ENCODE measurements around the gene MAML2. TPM values are rescaled to one million over a fixed set of nuclear protein-coding genes. Genes with fewer than 3 reads are reported as not detected.

The MAML2 gene
- total RNA-seq, 1 experiment from 2014 or later, result 0.11 TPM

DNA sequence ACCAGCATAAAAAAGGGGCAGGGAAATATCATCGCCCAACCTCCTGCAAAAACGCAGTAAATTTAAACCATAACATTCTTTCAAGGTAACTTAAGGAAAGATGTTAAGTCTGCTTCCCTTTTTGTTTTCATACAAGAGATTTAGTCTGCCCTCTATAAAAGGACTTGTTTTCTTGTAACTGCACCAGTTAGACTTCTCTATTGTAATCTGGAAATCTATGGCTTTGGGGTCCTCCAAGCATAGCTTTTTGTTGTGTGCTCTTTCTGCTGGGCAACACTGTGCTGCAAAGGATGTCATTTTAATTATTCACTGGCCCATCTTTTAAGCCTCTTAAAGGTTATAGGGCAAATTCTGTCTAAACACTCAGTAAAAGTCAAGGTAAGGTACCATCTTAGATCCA is 136.0 kb downstream of the MAML2 start:
- H3K4me1 ChIP-seq (ENCODE audit: low read length), result no peaks in the 10 kb centered on the region
- H3K9me2 ChIP-seq (replicated peaks; ENCODE audit: insufficient read depth, low read length), result no peaks in the 10 kb centered on the region
- H3K36me3 ChIP-seq (ENCODE audit: insufficient read depth, low read length), result no peaks in the 10 kb centered on the region
- H2AFZ ChIP-seq (ENCODE audit: low read length), result no peak overlapping the region
- no peaks in the 10 kb centered on the region for H3K9me3 ChIP-seq (ENCODE audit: low read length)
- H3K27ac ChIP-seq (ENCODE audit: low read length), result no peak overlapping the region
- no peak overlapping the region for H3K9ac ChIP-seq (ENCODE audit: low read length)
- no peaks in the 10 kb centered on the region for H3K27me3 ChIP-seq (ENCODE audit: low read length)
- no peaks in the 10 kb centered on the region for H4K20me1 ChIP-seq (ENCODE audit: insufficient read depth, low read depth, low read length)
- no peak overlapping the region for H3K4me3 ChIP-seq (ENCODE audit: low read length)
- DNase-seq, result no peak
- no peak overlapping the region for H3K4me2 ChIP-seq (ENCODE audit: low read depth, low read length, poor library complexity, severe bottlenecking)
- H3K79me2 ChIP-seq (ENCODE audit: low read length), result no peaks in the 10 kb centered on the region

DNA sequence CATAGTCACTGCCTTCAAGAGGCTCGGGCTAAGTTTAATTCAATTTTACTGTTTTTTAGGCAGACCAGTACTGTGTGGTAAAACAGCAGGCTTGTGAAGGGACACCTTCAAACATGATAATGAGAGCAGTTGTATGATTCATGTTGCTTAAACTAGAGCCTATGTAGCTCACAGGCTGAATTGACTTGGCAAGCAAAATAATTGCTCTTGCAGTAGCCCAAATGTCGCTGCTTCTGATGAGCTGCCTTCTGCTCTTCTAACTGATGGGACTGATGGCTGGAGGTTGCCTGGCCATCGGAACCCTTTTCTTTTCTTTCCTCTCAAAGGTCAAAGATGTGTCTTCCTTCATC is 137.6 kb downstream of the MAML2 start:
- DNase-seq, result no peak
- no peaks in the 10 kb centered on the region for H3K9me2 ChIP-seq (replicated peaks; ENCODE audit: insufficient read depth, low read length)
- no peaks in the 10 kb centered on the region for H3K27me3 ChIP-seq (ENCODE audit: low read length)
- no peak overlapping the region for H3K9ac ChIP-seq (ENCODE audit: low read length)
- H2AFZ ChIP-seq (ENCODE audit: low read length), result no peak overlapping the region
- H3K4me2 ChIP-seq (ENCODE audit: low read depth, low read length, poor library complexity, severe bottlenecking), result no peak overlapping the region
- no peaks in the 10 kb centered on the region for H3K4me1 ChIP-seq (ENCODE audit: low read length)
- no peaks in the 10 kb centered on the region for H3K79me2 ChIP-seq (ENCODE audit: low read length)
- H3K27ac ChIP-seq (ENCODE audit: low read length), result no peak overlapping the region
- H3K4me3 ChIP-seq (ENCODE audit: low read length), result no peak overlapping the region
- H3K36me3 ChIP-seq (ENCODE audit: insufficient read depth, low read length), result no peaks in the 10 kb centered on the region
- H4K20me1 ChIP-seq (ENCODE audit: insufficient read depth, low read depth, low read length), result no peaks in the 10 kb centered on the region
- no peaks in the 10 kb centered on the region for H3K9me3 ChIP-seq (ENCODE audit: low read length)

DNA sequence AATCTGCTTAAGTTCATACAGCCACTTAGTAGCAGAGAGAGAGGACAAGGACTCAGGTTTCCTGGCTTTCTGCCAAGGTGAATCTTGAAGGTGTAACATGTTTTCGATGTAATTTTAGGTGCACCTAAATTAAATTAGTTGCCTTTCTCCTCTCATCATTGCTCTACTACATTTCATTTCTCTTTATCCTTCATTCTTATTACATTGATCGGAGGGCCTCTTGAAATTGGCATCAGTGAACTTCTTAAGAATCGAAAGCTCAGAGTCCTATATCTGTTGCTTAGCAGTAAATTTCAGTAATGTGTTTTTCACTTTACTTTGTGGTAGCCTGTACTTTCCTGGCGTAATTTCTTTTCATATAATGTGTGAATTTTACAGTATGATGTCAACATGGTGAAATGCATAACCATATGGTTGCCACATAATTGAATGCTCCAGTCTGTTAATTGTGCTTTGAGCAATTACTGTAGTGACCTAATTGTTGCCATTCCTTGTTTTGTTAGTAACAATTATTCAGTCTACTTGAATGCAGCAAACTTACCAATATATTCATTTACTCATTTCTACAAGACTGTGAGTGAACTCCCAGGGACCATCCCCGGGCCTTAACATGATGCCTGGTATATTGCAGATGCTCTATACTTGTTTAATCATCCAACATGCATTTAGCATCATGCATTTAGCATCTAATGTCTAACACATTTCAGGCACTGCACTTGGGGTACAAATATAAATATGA is 138.1 kb downstream of the MAML2 start:
- no peak for DNase-seq
- Histone ChIP-seq H3K27me3 (ENCODE audit: low read length) (no peaks in the 10 kb centered on the region), H3K27ac (ENCODE audit: low read length) (no peak overlapping the region), H3K9ac (ENCODE audit: low read length) (no peak overlapping the region), H3K79me2 (ENCODE audit: low read length) (no peaks in the 10 kb centered on the region), H2AFZ (ENCODE audit: low read length) (no peak overlapping the region), H3K9me2 (replicated peaks; ENCODE audit: insufficient read depth, low read length) (no peaks in the 10 kb centered on the region), H3K4me2 (ENCODE audit: low read depth, low read length, poor library complexity, severe bottlenecking) (no peak overlapping the region), H3K36me3 (ENCODE audit: insufficient read depth, low read length) (no peaks in the 10 kb centered on the region), H3K9me3 (ENCODE audit: low read length) (no peaks in the 10 kb centered on the region), H3K4me1 (ENCODE audit: low read length) (no peaks in the 10 kb centered on the region), H4K20me1 (ENCODE audit: insufficient read depth, low read depth, low read length) (no peaks in the 10 kb centered on the region), H3K4me3 (ENCODE audit: low read length) (no peak overlapping the region)

DNA sequence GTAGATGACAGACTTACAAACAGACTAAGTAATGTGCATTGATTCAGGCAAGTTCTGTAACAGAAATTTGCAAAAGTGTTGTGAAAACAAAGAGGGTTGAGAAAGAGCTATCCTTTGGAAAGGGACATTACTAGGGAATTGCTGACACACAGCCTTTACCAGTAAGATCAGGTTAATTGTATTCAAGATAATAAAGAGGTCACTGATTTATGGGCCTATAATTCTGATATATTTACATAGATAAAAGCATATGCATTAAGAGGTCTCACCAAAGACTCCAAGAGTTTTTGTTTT is 138.7 kb downstream of the MAML2 start:
- no peak overlapping the region for H3K4me2 ChIP-seq (ENCODE audit: low read depth, low read length, poor library complexity, severe bottlenecking)
- H3K4me3 ChIP-seq (ENCODE audit: low read length), result no peak overlapping the region
- no peaks in the 10 kb centered on the region for H4K20me1 ChIP-seq (ENCODE audit: insufficient read depth, low read depth, low read length)
- H3K9me2 ChIP-seq (replicated peaks; ENCODE audit: insufficient read depth, low read length), result no peaks in the 10 kb centered on the region
- H3K36me3 ChIP-seq (ENCODE audit: insufficient read depth, low read length), result no peaks in the 10 kb centered on the region
- no peaks in the 10 kb centered on the region for H3K9me3 ChIP-seq (ENCODE audit: low read length)
- H3K9ac ChIP-seq (ENCODE audit: low read length), result no peak overlapping the region
- H3K27me3 ChIP-seq (ENCODE audit: low read length), result no peaks in the 10 kb centered on the region
- DNase-seq, result no peak
- no peak overlapping the region for H2AFZ ChIP-seq (ENCODE audit: low read length)
- H3K4me1 ChIP-seq (ENCODE audit: low read length), result no peaks in the 10 kb centered on the region
- H3K79me2 ChIP-seq (ENCODE audit: low read length), result no peaks in the 10 kb centered on the region
- H3K27ac ChIP-seq (ENCODE audit: low read length), result no peak overlapping the region

DNA sequence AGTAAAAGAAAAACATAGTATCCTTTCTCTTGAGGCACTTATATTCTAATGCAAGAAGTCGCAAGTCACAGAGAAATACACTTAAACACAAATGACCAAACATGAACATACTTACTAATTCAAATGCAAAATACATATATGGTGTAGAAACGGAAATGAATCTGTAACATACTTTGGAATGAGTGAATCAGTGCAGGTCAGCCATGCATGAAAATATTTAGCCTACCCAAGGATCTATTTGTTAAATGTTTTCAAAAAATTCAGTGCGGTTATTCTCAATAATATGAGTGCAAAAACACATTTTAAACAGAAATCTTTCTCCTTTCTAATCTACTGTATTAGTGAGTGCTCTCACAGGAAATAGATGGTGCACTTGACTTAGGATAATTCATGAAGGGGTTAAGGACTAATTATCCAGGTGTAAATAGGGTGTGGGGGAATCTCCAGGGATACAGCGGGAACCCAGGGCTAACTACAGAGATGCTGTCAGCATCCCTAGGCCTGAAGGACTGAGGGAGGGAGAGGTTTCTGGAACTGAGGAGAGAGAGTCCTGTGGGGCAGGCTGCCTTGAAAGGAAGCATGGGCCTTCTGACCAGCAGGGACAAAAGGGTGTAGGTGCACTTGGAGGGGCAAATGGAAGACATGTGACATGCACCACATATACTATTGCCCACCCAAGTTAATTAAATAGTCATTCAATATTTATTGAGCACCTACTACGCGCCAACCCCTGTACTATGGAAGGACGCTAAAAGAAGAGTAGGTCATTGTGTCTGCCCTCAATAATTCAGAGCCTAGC is 139.2 kb downstream of the MAML2 start:
- Histone ChIP-seq H2AFZ (ENCODE audit: low read length) (no peak overlapping the region), H3K9ac (ENCODE audit: low read length) (no peak overlapping the region), H3K27me3 (ENCODE audit: low read length) (no peaks in the 10 kb centered on the region), H3K79me2 (ENCODE audit: low read length) (no peaks in the 10 kb centered on the region), H4K20me1 (ENCODE audit: insufficient read depth, low read depth, low read length) (no peaks in the 10 kb centered on the region), H3K27ac (ENCODE audit: low read length) (no peak overlapping the region), H3K36me3 (ENCODE audit: insufficient read depth, low read length) (no peaks in the 10 kb centered on the region), H3K9me2 (replicated peaks; ENCODE audit: insufficient read depth, low read length) (no peaks in the 10 kb centered on the region), H3K4me2 (ENCODE audit: low read depth, low read length, poor library complexity, severe bottlenecking) (no peak overlapping the region), H3K9me3 (ENCODE audit: low read length) (no peaks in the 10 kb centered on the region), H3K4me1 (ENCODE audit: low read length) (no peaks in the 10 kb centered on the region), H3K4me3 (ENCODE audit: low read length) (no peak overlapping the region)
- no peak for DNase-seq

DNA sequence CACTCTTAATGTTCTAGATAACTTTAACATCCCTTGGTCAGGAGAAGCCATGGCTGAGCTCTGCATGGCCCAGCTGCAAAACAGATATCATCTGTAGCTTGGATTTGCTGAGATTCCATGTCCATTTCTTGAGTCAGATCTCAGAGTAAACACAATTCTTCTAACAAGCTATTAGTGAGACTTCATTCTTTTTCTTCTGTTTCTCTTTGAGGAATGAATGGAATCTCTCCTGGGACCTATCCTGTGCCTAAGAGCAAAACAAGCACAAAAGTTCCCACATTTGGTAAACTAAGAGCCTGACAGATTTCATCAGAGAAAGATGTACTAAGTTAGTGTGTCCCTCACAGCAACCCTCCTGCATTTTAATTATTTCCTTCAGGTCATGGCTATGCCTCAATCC is 142.8 kb downstream of the MAML2 start:
- no peak overlapping the region for H3K9ac ChIP-seq (ENCODE audit: low read length)
- no peak overlapping the region for H3K4me3 ChIP-seq (ENCODE audit: low read length)
- H4K20me1 ChIP-seq (ENCODE audit: insufficient read depth, low read depth, low read length), result no peaks in the 10 kb centered on the region
- no peaks in the 10 kb centered on the region for H3K27me3 ChIP-seq (ENCODE audit: low read length)
- H3K27ac ChIP-seq (ENCODE audit: low read length), result no peak overlapping the region
- no peaks in the 10 kb centered on the region for H3K9me3 ChIP-seq (ENCODE audit: low read length)
- H3K36me3 ChIP-seq (ENCODE audit: insufficient read depth, low read length), result no peaks in the 10 kb centered on the region
- no peaks in the 10 kb centered on the region for H3K4me1 ChIP-seq (ENCODE audit: low read length)
- no peak overlapping the region for H3K4me2 ChIP-seq (ENCODE audit: low read depth, low read length, poor library complexity, severe bottlenecking)
- H2AFZ ChIP-seq (ENCODE audit: low read length), result no peak overlapping the region
- H3K9me2 ChIP-seq (replicated peaks; ENCODE audit: insufficient read depth, low read length), result no peaks in the 10 kb centered on the region
- DNase-seq, result no peak
- H3K79me2 ChIP-seq (ENCODE audit: low read length), result no peaks in the 10 kb centered on the region

DNA sequence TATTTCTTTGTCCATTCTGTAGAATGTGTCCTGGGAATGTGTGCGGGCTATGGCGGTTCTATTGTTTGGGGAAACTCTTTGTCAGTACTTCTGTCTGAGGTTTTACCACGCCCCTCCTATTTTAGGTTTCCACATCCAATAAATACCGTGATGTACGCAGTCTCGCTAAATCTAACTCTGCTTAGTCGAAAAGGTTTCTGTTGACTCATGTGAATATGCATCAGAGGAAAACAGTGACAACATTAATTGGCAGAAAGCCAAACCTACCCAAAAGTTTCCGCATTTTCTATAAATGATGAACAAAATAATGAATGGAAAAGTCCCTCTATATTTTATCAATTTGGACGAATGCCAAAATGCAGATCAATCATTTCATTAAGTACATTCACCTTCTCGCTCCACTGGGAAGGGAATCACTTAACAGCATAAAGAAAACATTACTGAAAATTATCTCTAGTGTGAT is 143.4 kb downstream of the MAML2 start:
- no peaks in the 10 kb centered on the region for H4K20me1 ChIP-seq (ENCODE audit: insufficient read depth, low read depth, low read length)
- H3K9me2 ChIP-seq (replicated peaks; ENCODE audit: insufficient read depth, low read length), result no peaks in the 10 kb centered on the region
- no peak overlapping the region for H3K27ac ChIP-seq (ENCODE audit: low read length)
- no peak overlapping the region for H3K4me2 ChIP-seq (ENCODE audit: low read depth, low read length, poor library complexity, severe bottlenecking)
- no peak overlapping the region for H2AFZ ChIP-seq (ENCODE audit: low read length)
- H3K9me3 ChIP-seq (ENCODE audit: low read length), result no peaks in the 10 kb centered on the region
- no peak for DNase-seq
- H3K36me3 ChIP-seq (ENCODE audit: insufficient read depth, low read length), result no peaks in the 10 kb centered on the region
- no peak overlapping the region for H3K9ac ChIP-seq (ENCODE audit: low read length)
- no peaks in the 10 kb centered on the region for H3K4me1 ChIP-seq (ENCODE audit: low read length)
- no peaks in the 10 kb centered on the region for H3K27me3 ChIP-seq (ENCODE audit: low read length)
- H3K79me2 ChIP-seq (ENCODE audit: low read length), result no peaks in the 10 kb centered on the region
- no peak overlapping the region for H3K4me3 ChIP-seq (ENCODE audit: low read length)

DNA sequence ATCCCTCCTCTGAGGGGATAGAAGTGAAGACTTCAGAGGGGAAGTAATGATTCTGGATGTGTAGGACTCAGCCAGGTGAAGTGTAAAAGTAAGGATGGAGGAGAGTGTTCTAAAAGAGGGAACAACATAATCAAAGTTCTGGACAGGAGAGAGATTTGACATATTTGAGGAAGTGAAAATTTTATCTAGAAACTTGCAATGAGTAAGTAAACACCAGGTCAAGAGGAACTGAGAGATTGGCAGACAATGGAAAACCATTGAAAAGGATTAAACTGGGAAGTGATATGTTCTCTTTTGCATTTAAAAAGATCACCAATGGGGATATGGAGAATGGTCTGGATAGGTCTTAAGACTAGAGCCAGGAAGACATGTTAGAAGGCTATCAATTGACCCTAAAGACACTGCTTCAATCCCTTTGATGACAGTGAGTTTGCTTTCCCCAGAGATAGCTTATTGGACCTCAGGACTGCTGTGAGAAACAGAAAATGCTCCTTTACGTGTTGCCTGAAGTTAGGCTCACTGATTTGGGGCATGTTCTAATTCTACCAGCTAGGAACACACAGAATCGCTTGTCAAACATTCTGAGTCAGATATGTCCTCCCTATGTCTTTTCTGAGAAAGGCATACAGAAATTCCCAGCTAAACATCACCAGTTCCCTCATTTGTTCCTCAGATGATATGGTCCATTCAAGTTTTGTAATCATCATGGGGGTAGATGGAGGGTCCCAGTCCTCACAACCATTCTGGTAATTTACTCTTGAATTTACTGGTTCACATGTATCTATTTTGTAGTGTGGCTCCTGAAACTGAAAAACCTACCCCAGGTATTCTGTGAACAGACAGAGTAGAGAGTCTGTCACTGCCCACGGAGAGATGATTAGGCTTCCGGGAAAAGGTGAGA is 144.9 kb downstream of the MAML2 start:
- H3K79me2 ChIP-seq (ENCODE audit: low read length), result no peaks in the 10 kb centered on the region
- no peaks in the 10 kb centered on the region for H4K20me1 ChIP-seq (ENCODE audit: insufficient read depth, low read depth, low read length)
- H2AFZ ChIP-seq (ENCODE audit: low read length), result no peak overlapping the region
- no peaks in the 10 kb centered on the region for H3K9me3 ChIP-seq (ENCODE audit: low read length)
- DNase-seq, result no peak
- no peak overlapping the region for H3K27ac ChIP-seq (ENCODE audit: low read length)
- no peaks in the 10 kb centered on the region for H3K27me3 ChIP-seq (ENCODE audit: low read length)
- H3K4me1 ChIP-seq (ENCODE audit: low read length), result no peaks in the 10 kb centered on the region
- H3K9me2 ChIP-seq (replicated peaks; ENCODE audit: insufficient read depth, low read length), result no peaks in the 10 kb centered on the region
- H3K36me3 ChIP-seq (ENCODE audit: insufficient read depth, low read length), result no peaks in the 10 kb centered on the region
- no peak overlapping the region for H3K4me2 ChIP-seq (ENCODE audit: low read depth, low read length, poor library complexity, severe bottlenecking)
- no peak overlapping the region for H3K4me3 ChIP-seq (ENCODE audit: low read length)
- H3K9ac ChIP-seq (ENCODE audit: low read length), result no peak overlapping the region

Data from Karpas-422 (cell line).